Mesothelial cell of epicardium (in vitro differentiated cells): ENCODE measurements around the gene CEP170B. TPM values are rescaled to one million over a fixed set of nuclear protein-coding genes. Genes with fewer than 3 reads are reported as not detected.
A peak's percentile ranks its signal among the peaks of the same experiment; 100 is the strongest.

ENCODE experiments used
- DNase-seq, 2 experiments: peaks; one replicate each; pipeline ENCODE4 v3.0.0; 2021; ENCODE audit warnings: low spot score in 2 of 2; ENCODE audit not compliant: unreplicated experiment in 2 of 2
- H3K27ac Mint-ChIP-seq: 2 replicates; pipeline ENCODE4 v1.8.0; 2021; ENCODE audit warnings: mixed read lengths
- H3K27me3 Mint-ChIP-seq: 2 replicates; pipeline ENCODE4 v1.8.0; 2021; ENCODE audit warnings: low read depth, mixed read lengths
- H3K36me3 Mint-ChIP-seq: 2 replicates; pipeline ENCODE4 v1.8.0; 2021; ENCODE audit warnings: mixed read lengths
- H3K4me1 Mint-ChIP-seq: 2 replicates; pipeline ENCODE4 v1.8.0; 2021; ENCODE audit warnings: mixed read lengths
- H3K4me3 Mint-ChIP-seq: 2 replicates; pipeline ENCODE4 v1.8.0; 2021; ENCODE audit warnings: mild to moderate bottlenecking, moderate library complexity, mixed read lengths
- H3K9me3 Mint-ChIP-seq: 2 replicates; pipeline ENCODE4 v1.8.0; 2021; ENCODE audit warnings: mixed read lengths
- total RNA-seq: library from RNA; stranded (reverse); gene quantifications from 3 replicates; pipeline ENCODE4 v1.2.1, GENCODE V29; 2021
- TF ChIP-seq, protein P1 (sequence below): fragments of 200-600 bp; sonication (generic); IDR thresholded peaks from one replicate; pipeline ENCODE4 v1.5.0; 2021; ENCODE audit warnings: antibody characterized with exemption; ENCODE audit not compliant: unreplicated experiment

CEP170B gene
- total RNA-seq, 1 donor from 2014 or later = 29.2 TPM

GRCh38 chr14:104858811-104859426, 6.1 kb upstream of the CEP170B start:
- TF ChIP-seq, protein P1, sequence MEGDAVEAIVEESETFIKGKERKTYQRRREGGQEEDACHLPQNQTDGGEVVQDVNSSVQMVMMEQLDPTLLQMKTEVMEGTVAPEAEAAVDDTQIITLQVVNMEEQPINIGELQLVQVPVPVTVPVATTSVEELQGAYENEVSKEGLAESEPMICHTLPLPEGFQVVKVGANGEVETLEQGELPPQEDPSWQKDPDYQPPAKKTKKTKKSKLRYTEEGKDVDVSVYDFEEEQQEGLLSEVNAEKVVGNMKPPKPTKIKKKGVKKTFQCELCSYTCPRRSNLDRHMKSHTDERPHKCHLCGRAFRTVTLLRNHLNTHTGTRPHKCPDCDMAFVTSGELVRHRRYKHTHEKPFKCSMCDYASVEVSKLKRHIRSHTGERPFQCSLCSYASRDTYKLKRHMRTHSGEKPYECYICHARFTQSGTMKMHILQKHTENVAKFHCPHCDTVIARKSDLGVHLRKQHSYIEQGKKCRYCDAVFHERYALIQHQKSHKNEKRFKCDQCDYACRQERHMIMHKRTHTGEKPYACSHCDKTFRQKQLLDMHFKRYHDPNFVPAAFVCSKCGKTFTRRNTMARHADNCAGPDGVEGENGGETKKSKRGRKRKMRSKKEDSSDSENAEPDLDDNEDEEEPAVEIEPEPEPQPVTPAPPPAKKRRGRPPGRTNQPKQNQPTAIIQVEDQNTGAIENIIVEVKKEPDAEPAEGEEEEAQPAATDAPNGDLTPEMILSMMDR = no peak
- Mint-ChIP-seq H3K4me3 (no peak overlapping the region), H3K4me1 (no peaks in the 10 kb centered on the region), H3K27ac (no peak overlapping the region), H3K9me3 (no peaks in the 10 kb centered on the region), H3K36me3 (no peaks in the 10 kb centered on the region), H3K27me3 (peaks cover 1% of the 10 kb centered on the region)
- no peak for DNase-seq

- no peak overlapping the region for H3K4me3 Mint-ChIP-seq
- no peak for DNase-seq
- TF ChIP-seq, protein P1 = no peak
- H3K27me3 Mint-ChIP-seq = peaks cover 5% of the 10 kb centered on the region
- H3K27ac Mint-ChIP-seq = no peak overlapping the region
- H3K9me3 Mint-ChIP-seq = no peaks in the 10 kb centered on the region
- H3K4me1 Mint-ChIP-seq = peaks cover 3% of the 10 kb centered on the region
- H3K36me3 Mint-ChIP-seq = no peaks in the 10 kb centered on the region
These were observed 5.2 kb upstream of the CEP170B start for GRCh38 chr14:104859900-104860299.

- peaks cover 3% of the 10 kb centered on the region for H3K4me1 Mint-ChIP-seq
- no peaks in the 10 kb centered on the region for H3K9me3 Mint-ChIP-seq
- no peaks in the 10 kb centered on the region for H3K36me3 Mint-ChIP-seq
- no peak overlapping the region for H3K4me3 Mint-ChIP-seq
- DNase-seq = no peak
- TF ChIP-seq, protein P1 = no peak
- H3K27me3 Mint-ChIP-seq = peaks cover 5% of the 10 kb centered on the region
- no peak overlapping the region for H3K27ac Mint-ChIP-seq
These were observed 4.7 kb upstream of the CEP170B start for GRCh38 chr14:104860414-104860813.

DNA sequence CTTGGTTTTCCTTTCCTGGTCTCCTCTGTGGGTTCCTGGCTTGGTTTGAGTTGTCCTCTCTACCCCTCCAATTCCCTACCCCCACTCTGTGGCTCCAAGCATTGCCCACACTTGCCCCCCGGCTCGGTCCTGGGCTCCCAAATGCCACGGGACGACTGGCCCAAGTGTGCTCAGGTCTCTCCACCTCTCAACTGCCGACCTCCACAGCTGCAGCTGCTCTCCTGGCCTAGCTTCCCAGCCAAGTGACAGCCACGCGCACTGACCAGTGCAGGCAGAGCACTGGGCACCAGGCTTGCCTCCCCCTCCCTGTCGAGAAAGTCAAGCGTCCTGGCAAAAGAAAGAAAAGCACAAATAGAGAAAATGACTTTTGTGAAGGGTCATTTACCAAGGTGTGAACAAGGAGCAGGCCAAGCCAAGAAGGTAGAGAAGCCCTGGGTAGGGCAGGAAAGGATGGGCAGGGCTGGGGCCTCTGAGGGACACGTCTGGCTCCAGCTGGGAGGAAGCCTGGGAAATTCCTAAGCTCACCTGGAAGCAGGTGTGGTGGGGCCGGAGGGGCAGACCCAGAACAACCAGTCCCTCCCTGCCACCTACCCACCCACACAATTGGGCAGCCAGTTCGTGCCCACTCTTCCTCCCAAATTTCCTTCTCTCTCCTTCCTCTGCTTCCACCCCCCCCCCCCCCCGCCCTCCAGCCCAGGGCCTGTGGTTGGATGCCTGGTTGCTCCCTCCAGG, 1.8 kb upstream of the CEP170B start:
- H3K9me3 Mint-ChIP-seq = no peaks in the 10 kb centered on the region
- peak overlapping the region; percentile 72 for H3K4me3 Mint-ChIP-seq
- peaks cover 11% of the 10 kb centered on the region for H3K27me3 Mint-ChIP-seq
- no peaks in the 10 kb centered on the region for H3K36me3 Mint-ChIP-seq
- peaks cover 9% of the 10 kb centered on the region for H3K4me1 Mint-ChIP-seq
- peak overlapping the region; percentile 21 for H3K27ac Mint-ChIP-seq
- no peak for DNase-seq
- TF ChIP-seq, protein P1 = no peak

GRCh38 chr14:104863923-104864266, 1.2 kb upstream of the CEP170B start:
- TF ChIP-seq, protein P1 = no peak
- Mint-ChIP-seq H3K4me3 (peak overlapping the region; percentile 72), H3K36me3 (no peaks in the 10 kb centered on the region), H3K27ac (no peak overlapping the region), H3K9me3 (no peaks in the 10 kb centered on the region), H3K27me3 (peaks cover 11% of the 10 kb centered on the region), H3K4me1 (peaks cover 9% of the 10 kb centered on the region)
- no peak for DNase-seq
